Inflammatory macrophage treated with lipopolysaccharide for 1 hour (primary cell): Measurements from ENCODE around the gene HSD3B7.
A peak's percentile ranks its signal among the peaks of the same experiment; 100 is the strongest.
"Not testable (repeated sequence)": the region's sequence is repeated elsewhere in the genome, so short reads cannot be mapped to it uniquely, and the experiment has no call there.

Experiments used
- DNase-seq, 2 donors: peaks; one replicate each; pipeline ENCODE4 v3.0.0-alpha.2; 2020 to 2022

The HSD3B7 gene

DNA sequence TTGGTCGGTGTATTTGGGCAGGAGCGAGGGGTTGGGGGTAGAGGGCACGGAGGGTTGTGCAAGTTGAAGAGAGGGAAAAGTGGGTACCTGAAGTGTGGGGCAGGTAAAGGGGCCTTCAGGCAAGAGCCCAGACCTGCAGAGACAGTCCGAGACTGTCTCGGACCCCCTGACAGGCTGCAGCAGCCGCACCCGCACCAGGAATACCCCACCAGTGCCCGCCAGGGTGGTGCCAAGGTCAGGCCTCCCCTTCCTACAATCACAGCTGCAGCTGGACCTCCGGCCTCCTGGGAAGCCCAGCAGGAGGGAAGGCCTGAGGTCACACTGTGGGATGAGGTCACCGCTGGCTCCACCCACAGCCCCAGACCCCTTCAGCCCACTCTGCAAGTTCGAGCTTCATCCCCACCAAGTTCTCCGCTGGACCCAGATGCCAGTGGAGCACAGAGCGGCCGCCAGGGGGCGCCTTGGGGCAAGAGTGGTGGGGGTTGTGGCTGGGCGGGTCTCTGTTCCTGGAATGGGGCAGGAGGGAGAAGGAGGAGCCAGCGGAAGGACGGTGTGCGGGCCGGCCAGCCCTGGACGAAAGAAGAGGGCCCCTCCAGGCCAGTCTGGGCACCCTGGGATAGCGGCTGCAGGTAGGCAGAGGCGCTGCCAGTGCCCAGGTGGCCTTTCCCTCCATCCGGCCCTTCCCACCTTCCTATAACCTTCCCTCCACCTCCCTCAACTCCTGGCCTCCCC lies at the start of gene HSD3B7:
HSD3B7 (plus strand) TSS at position 539 of the 732 bp plus-strand sequence. CDS start 452 bp downstream, outside the sequence.
- DNase-seq, result peak; percentile 67 to 97

DNA sequence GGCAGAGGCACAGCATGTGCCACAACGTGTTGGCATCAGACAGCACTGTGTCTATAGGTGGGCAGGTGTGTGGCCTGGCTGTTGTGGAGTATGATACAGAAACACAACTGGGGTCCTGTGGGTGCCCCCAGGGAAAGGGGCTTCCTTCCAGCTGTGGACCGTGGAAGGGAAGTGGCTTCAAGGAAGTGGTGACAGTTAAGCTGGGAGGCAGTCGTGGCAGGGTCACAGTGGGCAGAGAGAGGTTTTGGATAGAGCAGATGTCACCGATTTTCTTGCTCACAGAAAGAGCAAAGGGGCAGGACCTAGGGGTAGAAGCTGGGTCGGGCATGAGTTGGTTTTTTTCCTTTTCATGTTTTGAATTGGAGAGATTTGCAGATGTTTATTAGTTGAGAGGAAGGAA lies 47.3 kb upstream of the HSD3B7 start:
- no peak for DNase-seq

DNA sequence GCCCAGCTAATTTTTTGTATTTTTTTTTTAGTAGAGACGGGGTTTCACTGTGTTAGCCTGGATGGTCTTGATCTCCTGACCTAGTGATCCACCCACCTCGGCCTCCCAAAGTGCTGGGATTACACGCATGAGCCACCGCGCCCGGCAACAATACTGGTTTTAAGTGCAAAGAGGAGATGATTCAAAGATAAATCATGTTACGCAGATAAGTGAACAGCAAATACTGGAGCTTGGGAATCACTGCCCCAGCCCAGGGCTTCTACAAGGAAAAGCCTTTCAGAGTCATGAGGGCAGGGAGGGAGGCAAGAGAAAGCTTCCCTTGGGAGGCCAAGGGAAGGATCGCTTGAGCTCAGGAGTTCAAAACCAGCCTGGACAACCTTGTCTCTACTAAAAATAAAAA lies 45.4 kb upstream of the HSD3B7 start:
- not testable (repeated sequence) for DNase-seq

DNA sequence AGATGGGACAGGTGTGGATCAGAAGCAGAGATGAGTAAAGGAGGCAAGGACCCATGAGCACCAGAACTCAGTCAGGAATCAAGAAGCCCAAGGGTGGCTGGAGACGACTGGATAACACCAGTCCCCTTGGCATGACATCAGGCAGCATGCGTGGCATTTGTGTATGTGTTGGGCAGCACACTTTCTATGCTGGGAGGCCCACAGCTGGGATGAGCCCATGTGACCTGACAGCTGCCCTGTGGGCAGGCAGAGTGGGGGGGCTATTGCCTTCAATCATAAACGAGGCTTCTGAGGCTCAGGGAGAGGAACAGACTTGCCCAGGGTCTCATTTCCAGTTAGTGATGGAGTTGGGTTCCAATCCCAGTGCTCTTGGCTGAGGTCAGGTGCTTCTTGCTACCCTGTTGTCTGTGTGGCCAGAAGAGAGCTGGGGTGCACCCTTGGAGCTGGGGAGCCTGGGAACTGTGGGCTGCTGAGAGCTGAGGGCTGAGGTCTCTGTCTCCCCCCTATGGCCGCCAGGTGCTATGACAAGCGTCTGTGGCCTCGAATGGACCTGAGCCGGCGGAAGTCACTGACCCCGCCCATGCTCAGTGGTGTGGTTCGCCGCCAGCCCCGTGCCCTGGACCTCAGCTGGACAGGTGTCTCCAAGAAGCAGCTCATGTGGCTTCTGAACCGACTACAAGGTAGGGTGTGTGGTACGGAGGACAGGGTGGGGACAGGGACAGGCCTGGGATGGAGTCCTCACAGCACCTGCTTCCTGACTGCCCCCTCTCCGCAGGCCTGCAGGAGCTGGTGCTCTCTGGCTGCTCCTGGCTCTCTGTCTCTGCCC lies 43.2 kb upstream of the HSD3B7 start:
- peak; percentile 61 to 86 for DNase-seq

DNA sequence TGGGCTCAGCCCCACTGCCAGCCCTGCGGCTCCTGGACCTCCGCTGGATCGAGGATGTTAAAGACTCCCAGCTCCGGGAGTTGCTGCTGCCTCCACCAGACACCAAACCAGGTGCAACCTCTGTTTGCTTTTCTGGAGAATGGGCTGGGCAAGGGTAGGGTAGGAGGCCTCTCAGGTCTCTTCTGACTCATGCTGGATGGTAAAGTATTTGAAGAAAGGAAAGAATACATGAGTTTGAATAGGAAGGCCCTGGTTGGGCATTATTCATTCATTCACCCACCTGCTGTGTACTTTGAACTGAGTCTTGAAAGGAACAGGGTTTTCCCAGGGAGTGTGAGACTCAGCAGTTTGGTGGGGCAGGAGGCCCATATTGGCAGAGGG lies 42.6 kb upstream of the HSD3B7 start:
- no peak for DNase-seq

DNA sequence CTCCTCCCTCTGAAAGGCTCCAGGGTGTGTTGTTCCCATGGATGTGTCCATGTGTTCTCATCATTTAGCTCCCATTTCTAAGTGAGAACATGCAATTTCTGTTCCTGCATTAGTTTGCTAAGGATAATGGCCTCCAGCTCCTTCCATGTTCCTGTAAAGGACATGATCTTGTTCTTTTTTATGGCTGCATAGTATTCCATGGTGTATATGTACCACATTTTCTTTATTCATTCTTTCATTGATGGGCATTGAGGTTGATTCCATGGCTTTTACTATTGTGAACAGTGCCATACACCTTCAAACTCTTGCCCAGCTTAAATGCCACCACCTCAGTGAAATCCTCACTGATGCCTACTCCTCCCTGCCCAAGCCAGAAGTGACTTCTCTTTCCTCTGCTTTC lies 40.7 kb upstream of the HSD3B7 start:
- no peak for DNase-seq

DNA sequence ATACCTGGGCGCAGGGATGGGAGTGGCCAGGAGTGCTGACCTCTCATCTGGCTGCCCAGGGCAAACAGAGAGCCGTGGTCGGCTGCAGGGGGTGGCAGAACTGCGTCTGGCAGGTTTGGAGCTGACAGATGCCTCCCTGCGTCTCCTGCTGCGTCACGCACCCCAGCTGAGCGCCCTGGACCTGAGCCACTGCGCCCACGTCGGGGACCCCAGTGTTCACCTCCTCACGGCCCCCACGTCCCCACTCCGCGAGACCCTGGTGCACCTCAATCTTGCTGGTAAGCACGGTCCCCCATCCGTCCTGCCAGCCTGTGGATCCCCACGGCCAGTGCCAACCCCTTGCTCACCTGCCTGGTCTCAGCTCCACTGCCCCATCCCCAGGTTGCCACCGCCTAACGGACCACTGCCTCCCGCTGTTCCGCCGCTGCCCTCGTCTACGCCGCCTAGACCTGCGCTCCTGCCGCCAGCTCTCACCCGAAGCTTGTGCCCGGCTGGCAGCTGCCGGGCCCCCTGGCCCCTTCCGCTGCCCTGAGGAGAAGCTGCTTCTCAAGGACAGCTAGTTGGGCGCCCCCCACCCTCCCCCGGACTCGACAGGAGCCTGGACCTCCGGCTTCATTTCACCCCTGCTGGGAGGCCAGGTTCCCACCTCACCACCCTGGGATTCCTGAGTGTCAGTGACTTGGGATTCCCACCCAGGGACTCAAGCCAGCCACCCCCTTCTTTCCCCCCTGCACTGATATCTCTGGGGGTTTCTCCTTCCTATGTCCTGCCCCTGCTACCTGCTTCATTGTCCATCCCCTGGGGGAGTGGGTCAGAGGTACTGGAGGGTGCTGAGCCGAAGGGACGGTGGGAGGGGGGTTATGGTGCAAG lies 38.1 kb upstream of the HSD3B7 start:
- no peak for DNase-seq

DNA sequence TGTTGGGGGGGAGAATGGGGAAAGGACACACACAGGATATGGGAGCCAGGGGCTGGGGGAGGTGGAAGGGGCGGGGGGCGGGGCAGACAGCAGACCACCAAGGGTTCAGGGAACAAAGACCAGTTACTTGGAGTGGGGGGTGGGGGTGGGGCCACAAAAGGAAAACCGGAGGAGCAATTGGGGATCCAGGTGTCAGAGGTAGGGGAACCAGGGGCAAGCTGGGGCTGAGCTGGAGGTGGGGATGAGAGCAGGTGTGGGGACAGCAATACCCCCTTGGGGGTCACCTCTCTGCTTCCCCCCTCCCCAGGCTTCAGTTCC lies 37.5 kb upstream of the HSD3B7 start:
- DNase-seq, result no peak

DNA sequence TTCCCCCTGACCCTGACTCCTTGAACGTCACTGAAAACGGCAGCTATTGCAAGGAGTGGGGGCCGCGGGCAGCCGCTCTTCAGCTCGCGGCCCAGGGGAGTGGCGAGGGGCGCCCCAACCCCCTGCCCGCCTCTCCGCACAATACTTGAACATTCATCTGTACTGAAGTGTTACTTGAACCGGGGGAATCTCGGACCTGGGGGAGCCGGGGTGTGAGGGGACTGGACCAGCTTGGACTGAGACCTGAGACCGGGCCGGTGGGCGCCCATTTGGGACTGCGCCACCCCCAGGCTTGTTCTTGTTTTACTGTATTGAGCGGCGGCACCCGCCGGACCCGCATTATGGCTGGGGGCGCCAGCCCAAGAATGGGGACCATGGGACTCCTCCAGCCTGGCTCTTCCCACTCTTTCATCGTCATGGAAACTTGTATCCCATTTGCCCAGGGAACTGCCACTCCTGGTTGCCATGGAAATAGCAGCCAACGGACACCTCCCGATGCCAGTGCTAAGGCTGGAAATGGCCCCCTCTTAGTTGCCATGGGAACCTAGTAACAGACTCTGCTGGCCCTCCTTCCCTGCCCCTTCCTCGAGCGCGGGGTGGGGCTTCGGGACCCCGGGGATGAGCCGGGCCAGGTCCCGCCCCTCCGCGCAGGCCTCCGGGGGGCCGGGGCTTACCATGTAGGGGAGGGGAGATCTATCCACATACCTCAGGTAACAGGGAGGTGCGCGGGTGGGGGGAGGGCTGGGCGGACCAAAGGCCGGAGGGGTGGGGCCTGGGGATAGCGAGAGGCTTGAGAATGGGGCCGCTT lies 36.9 kb upstream of the HSD3B7 start:
- peak; percentile 37 to 71 for DNase-seq

DNA sequence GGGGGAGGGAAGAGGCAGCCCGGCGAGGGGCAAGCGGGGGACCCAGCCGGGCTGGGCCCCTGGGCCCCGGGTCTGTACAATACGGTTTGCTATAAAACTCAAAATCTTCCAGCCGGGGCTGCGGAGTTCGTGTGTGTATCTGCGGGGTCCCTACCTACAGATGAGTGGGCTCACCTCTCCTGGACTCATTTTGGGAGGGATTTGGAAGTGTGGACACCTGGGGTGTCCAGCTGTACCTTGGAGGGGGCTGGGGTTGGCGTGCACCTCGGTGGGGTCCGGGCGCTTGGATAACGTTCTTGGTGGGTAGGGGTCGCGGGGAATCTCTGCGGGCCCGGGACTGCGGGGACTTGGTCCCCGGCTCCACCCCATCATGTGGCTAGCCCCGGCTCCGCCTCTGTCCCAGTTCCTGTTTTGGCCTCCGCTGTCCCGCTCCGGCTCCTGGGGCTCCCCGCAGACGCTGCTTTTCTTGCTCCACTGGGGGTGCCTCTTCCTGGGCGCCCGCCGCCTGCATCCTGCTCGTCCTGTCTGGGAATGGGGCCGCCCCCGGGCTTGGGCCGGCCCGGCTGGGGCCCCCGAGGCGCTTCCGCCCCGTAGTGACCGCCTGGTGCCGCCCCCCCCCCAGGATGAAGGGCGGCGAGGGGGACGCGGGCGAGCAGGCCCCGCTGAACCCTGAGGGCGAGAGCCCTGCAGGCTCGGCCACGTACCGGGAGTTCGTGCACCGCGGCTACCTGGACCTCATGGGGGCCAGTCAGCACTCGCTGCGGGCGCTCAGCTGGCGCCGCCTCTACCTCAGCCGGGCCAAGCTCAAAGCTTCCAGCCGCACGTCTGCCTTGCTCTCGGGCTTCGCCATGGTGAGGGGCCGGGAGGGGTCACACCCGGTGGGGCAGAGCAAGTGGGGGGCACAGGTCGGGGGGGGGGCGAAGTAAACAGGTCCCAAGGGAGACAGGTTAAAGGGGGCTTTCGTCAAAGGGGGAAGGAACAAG lies 36.0 kb upstream of the HSD3B7 start, which contains the start of gene ORAI3:
ORAI3 (plus strand) TSS at position 402 of the 983 bp plus-strand sequence; CDS start at position 624, 222 bp downstream.
- DNase-seq, result peak; percentile 73 to 85

DNA sequence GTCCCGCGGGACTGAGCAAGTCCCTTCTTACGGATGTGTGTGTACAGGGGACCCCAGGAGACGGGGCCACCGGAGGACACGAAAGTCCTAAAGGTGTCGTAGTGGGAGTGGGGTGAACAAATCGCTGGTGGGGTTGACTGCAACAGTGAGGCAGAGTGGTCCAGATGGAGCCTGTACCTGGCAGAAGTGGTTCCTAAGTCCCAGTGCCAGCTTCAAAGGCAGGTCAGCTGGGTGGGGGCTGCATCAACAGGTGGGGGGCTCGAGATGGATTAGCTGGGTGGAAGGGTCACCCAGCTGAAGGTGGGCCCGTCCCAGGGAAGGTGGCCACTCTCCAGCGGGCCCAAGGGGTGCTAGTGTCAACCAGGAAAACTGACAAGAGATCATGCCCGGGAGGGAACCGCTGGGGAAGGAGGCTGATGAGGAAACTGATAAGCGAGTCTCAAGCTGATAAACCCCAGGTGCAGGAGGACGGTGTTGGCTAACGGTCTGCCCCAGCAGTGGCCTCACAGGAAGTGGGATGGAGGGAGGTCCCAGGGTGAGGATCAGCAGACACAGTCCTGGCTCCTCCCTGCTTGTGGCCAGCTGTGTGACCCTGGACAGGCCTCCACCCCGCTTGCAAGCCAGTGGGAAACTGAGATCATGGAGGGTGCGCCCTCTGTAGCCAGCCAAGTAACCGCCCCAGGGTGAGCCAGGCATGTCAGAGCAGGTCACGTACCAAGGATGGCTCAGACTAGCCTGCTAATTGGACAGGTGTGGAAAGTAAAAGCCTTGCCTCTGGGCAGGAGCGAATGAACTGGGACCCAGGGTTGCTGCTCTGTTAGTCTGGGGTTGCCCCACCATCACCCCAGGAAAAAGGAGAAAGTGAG lies 35.1 kb upstream of the HSD3B7 start:
- DNase-seq, result peak; percentile 61 to 80

DNA sequence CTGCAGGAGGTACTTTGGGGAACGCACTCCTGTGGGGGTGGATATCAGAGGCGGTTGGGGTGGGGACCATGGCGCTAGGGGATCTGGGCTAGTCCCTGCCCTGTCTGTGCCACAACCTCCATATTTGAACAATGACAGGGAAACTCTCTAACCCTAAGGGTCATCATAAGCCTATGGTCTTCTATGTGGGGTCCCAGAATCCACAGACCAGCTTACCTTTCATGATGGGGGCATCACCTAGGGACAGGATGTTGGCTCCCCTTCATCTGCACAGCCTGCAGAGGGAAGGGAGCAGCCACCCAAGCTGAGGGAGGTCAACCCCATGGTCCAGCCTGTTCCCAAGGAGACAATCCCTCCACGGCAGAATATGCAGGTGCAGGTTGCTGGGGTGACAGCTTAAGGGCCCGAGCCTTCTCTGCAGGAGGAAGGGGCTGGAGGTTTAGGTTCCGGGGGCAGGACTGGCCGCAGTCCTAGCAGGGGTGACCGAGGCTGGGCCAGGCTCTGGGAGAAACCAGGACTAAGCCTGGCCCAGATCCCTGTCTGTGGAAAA lies 34.4 kb upstream of the HSD3B7 start:
- DNase-seq, result no peak

DNA sequence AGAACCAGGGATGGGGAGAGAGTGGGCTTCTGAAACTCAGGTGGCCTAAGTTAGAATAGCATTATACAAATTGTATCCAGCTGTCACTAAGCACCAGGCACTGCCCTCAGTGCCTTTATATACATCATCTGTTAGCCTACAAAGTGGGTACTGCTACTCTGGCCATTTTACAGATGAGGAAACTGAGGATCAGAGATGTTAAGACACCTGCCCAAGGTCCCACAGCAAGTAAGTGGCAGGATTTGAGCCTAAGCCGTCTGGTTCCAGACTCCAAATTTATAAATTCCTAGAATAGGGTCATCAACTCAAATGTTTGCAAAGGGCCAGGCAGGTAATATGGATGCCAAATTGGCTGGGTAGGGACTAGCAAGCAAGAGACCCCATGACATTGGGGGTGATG lies 33.8 kb upstream of the HSD3B7 start:
- DNase-seq, result no peak

DNA sequence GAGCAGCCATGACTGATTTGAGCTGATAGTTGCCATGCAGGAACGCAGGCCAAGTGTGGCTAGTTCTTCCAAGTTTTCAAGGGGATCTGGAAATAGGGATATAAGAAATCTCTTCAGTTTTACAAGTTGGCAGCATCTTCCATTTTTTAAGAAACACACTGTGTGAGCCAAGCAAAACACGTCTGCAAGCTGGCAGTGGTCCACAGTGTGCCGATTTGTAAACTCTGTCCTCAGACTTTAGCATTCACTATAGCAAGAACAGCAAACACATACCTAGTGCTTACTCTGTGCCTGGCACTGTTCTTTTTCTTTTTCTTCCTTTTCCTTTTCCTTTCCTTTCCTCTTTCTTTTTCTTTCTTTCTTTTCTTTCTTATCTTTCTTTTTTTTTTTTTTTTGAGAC lies 33.3 kb upstream of the HSD3B7 start:
- DNase-seq, result no peak

DNA sequence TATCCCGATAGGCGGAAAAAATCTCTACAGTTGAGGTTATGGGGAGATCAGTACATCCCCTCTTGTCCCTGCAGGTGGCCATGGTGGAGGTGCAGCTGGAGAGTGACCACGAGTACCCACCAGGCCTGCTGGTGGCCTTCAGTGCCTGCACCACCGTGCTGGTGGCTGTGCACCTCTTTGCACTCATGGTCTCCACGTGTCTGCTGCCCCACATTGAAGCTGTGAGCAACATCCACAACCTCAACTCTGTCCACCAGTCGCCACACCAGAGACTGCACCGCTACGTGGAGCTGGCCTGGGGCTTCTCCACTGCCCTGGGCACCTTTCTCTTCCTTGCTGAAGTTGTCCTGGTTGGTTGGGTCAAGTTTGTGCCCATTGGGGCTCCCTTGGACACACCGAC lies 31.9 kb upstream of the HSD3B7 start:
- no peak for DNase-seq

DNA sequence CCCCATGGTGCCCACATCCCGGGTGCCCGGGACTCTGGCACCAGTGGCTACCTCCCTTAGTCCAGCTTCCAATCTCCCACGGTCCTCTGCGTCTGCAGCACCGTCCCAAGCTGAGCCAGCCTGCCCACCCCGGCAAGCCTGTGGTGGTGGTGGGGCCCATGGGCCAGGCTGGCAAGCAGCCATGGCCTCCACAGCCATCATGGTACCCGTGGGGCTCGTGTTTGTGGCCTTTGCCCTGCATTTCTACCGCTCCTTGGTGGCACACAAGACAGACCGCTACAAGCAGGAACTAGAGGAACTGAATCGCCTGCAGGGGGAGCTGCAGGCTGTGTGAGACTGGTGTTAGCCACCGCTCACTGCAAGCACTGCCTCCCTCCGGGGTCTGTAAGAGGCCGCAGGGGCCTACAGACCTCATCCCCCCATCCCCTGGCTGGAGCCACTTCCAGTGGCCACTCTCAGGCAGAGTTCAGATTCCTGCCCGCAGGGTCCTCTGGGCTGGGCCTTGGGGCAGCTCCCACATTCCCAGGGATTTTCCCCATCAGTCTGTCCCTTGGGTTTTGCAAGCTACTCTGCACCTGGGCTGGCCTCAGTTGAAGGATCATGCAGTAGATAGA lies 31.4 kb upstream of the HSD3B7 start:
- peak; percentile 43 to 50 for DNase-seq

DNA sequence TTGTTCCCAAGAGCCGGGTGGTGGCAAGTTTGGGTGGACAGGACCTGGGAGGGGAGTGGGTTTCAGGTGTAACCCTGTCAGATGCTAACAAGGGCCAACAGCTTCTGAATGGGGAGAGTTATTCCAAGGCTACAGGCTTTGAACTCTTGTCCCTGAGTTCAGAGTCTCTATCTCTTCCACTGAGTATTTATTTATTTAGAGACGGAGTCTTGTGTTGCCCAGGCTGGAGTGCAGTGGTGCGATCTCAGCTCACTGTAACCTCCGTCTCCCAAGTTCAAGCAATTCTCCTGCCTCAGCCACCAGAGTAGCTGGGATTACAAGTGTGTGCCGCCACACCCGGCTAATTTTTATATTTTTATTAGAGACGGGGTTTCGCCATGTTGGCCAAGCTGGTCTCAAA lies 30.0 kb upstream of the HSD3B7 start:
- DNase-seq, result no peak

DNA sequence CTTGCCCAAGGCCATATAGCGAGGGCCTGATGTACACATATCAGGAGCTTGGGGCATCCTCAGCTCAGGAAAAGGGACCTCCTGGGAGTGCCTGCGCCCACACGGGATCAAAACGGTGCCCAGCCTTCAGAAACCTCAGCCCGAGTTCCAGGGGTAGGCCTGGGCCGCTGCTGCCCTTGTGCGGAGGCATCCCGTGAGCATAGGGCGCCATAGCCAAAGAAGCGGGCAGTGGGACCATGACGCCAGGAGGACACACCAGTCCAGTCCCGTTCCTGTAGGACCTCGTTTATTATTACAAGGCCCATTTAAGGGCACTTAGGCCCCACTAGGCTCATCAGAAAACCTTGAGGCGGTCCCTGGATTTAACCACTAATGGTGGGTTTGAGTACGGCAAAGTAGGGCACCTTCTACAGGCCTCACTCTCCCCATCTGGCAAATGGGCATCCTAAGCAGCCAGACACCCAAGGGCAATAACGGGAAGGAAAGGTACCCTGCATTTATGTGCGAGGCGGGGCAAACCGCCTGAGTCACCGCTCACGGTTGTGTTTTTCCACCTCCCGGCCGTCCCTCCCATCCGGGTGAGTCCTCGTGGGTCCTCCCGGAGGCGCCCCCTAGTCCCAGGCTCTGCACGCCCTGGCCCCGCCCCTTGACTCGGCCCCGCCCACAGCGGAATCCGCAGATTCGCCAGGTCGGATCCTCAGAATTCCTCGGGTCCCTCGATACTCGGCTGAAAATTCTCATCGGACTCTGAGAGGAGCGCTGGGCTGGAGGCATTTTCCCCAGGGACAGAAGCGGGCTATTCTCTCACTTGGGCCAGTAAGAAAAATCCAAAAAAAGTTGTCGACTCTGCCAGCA lies 28.2 kb upstream of the HSD3B7 start:
- DNase-seq, result peak; percentile 74 to 80
